ENCODE data around the gene ACAD8. TPM values are rescaled to one million over a fixed set of nuclear protein-coding genes. Genes with fewer than 3 reads are reported as not detected.

Gene ACAD8
- polyA plus RNA-seq, 1 of the 3 experiments (the other 2 are of a cell fraction) = 29.8 TPM

GRCh38 chr11:134312223-134312622 is 58.9 kb downstream of the ACAD8 start:
- Histone ChIP-seq H3F3A (replicated peaks; ENCODE audit: insufficient read depth) (no peaks in the 10 kb centered on the region), H3K36me3 (replicated peaks in 1 of 2; ENCODE audit: control insufficient read depth in 1 of 2, insufficient read depth in 2 of 2, low read length in 1 of 2) (no peaks in the 10 kb centered on the region), H4K20me1 (ENCODE audit: insufficient read depth) (no peaks in the 10 kb centered on the region), H3K4me3 (ENCODE audit: low read depth in 2 of 2, low read length in 1 of 2) (no peak overlapping the region), H3K9ac (no peak overlapping the region), H3K4me2 (no peak overlapping the region), H2AFZ (ENCODE audit: low read depth) (no peak overlapping the region), H3K4me1 (ENCODE audit: control insufficient read depth in 1 of 2, insufficient read depth in 2 of 2, low read depth in 1 of 2, low read length in 1 of 2) (no peaks in the 10 kb centered on the region; a peak in 1 of 4 replicates), H3K27me3 (ENCODE audit: insufficient read depth) (no peaks in the 10 kb centered on the region), H3K79me2 (ENCODE audit: insufficient read depth) (no peaks in the 10 kb centered on the region), H3K27ac (ENCODE audit: low read depth in 2 of 2, low read length in 1 of 2) (no peak overlapping the region), H3K9me2 (no peaks in the 10 kb centered on the region), H3K9me3 (no peaks in the 10 kb centered on the region)
- ChIA-PET CTCF (no interaction called here), POLR2A (no interaction called here)
- no peak for TF ChIP-seq NFIC (IDR thresholded peaks at IDR 0.05; ENCODE audit: borderline replicate concordance)
- TF ChIP-seq SIN3A (IDR thresholded peaks at IDR 0.05; ENCODE audit: borderline replicate concordance, low read depth, low read length) = no peak
- no peak for TF ChIP-seq CHD2 (IDR thresholded peaks at IDR 0.05; ENCODE audit: low read length, partially characterized antibody)
- TF ChIP-seq GABPA (IDR thresholded peaks at IDR 0.05; ENCODE audit: low read depth) = no peak
- no peak for TF ChIP-seq TEAD4 (IDR thresholded peaks at IDR 0.05; ENCODE audit: borderline replicate concordance, insufficient read depth)
- no peak for TF ChIP-seq RAD21 (IDR thresholded peaks at IDR 0.05; ENCODE audit: low read length)
- TF ChIP-seq SMC3 (IDR thresholded peaks at IDR 0.05; ENCODE audit: low read depth, low read length) = no peak
- no peak for TF ChIP-seq ZBTB33 (IDR thresholded peaks at IDR 0.05; ENCODE audit: borderline replicate concordance, low read depth)
- no peak for TF ChIP-seq GATA2 (CRISPR knock-in tag; IDR thresholded peaks at IDR 0.05)
- TF ChIP-seq MXI1 (IDR thresholded peaks at IDR 0.05; ENCODE audit: low read depth, low read length) = no peak
- TF ChIP-seq YY1 (IDR thresholded peaks at IDR 0.05; ENCODE audit: low read depth) = no peak
- TF ChIP-seq FOXJ3 (CRISPR knock-in tag; IDR thresholded peaks at IDR 0.05) = no peak
- no peak for TF ChIP-seq USF2 (IDR thresholded peaks at IDR 0.05; ENCODE audit: borderline replicate concordance, low read depth, low read length)
- TF ChIP-seq NRF1 (IDR thresholded peaks at IDR 0.05; ENCODE audit: low read depth, low read length) = no peak
- no peak for TF ChIP-seq FOSL2 (IDR thresholded peaks at IDR 0.05; ENCODE audit: borderline replicate concordance, low read depth)
- no peak for TF ChIP-seq PBX3 (IDR thresholded peaks at IDR 0.05)
- no peak for DNase-seq
- 59% methylated on average over 8 of the region's 12 CpGs for WGBS (ENCODE audit: low lambda C conversion rate)

Measured in SK-N-SH (cell line).